H9 (cell line): ENCODE data around the gene KCNH1. TPM values are rescaled to one million over a fixed set of nuclear protein-coding genes. Genes with fewer than 3 reads are reported as not detected.

Experiments
- DNase-seq: peaks from one replicate; pipeline ENCODE4 v3.0.0-alpha.2; 2017
- H2AFZ ChIP-seq: one replicate; pipeline ENCODE4 v1.6.1; 2013; ENCODE audit warnings: mild to moderate bottlenecking, low read length, control low read depth, moderate library complexity
- H2AK5ac ChIP-seq: 2 replicates; pipeline ENCODE4 v1.6.1; 2013; ENCODE audit warnings: low read length, control low read depth, mixed read lengths; ENCODE audit not compliant: insufficient read length
- H2BK120ac ChIP-seq: one replicate; pipeline ENCODE4 v1.6.1; 2013; ENCODE audit warnings: low read depth, mild to moderate bottlenecking, low read length, control low read depth, inconsistent platforms; ENCODE audit not compliant: poor library complexity, severe bottlenecking
- H2BK12ac ChIP-seq: 2 replicates; pipeline ENCODE4 v1.6.1; 2013; ENCODE audit warnings: low read length, control low read depth, mixed read lengths, low read depth; ENCODE audit not compliant: insufficient read length
- H2BK15ac ChIP-seq: 2 replicates; pipeline ENCODE4 v1.6.1; 2013; ENCODE audit warnings: low read depth, low read length, control low read depth
- H2BK20ac ChIP-seq: one replicate; pipeline ENCODE4 v1.6.1; 2013; ENCODE audit warnings: low read depth, mild to moderate bottlenecking, low read length, control low read depth, inconsistent platforms; ENCODE audit not compliant: poor library complexity, severe bottlenecking
- H2BK5ac ChIP-seq: 2 replicates; pipeline ENCODE4 v1.6.1; 2013; ENCODE audit warnings: low read length, control low read depth, mixed read lengths; ENCODE audit not compliant: insufficient read length
- H3K14ac ChIP-seq: 2 replicates; pipeline ENCODE4 v1.6.1; 2013; ENCODE audit warnings: low read length, control low read depth; ENCODE audit not compliant: insufficient read depth
- H3K18ac ChIP-seq: 2 replicates; pipeline ENCODE4 v1.6.1; 2013; ENCODE audit warnings: low read depth, mild to moderate bottlenecking, mixed read lengths, low read length, control low read depth; ENCODE audit not compliant: insufficient read length
- H3K23ac ChIP-seq: 2 replicates; pipeline ENCODE4 v1.6.1; 2013; ENCODE audit warnings: low read length, control low read depth, mixed read lengths, low read depth; ENCODE audit not compliant: insufficient read length
- H3K23me2 ChIP-seq: 2 replicates; pipeline ENCODE4 v1.6.1; 2013; ENCODE audit warnings: low read depth, mild to moderate bottlenecking, mixed read lengths, low read length, control low read depth; ENCODE audit not compliant: insufficient read length, poor library complexity, severe bottlenecking
- H3K27ac ChIP-seq: 2 replicates; pipeline ENCODE4 v1.5.1; 2013; ENCODE audit warnings: low read length, control low read depth, mixed read lengths, low read depth; ENCODE audit not compliant: insufficient read length
- H3K27me3 ChIP-seq: 2 replicates; pipeline ENCODE4 v1.6.1; 2013; ENCODE audit warnings: low read length, control low read depth, inconsistent platforms; ENCODE audit not compliant: insufficient read depth
- H3K4ac ChIP-seq: 2 replicates; pipeline ENCODE4 v1.6.1; 2013; ENCODE audit warnings: low read depth, mild to moderate bottlenecking, control low read depth, inconsistent platforms, low read length, moderate library complexity
- H3K4me1 ChIP-seq: 2 replicates; pipeline ENCODE4 v1.6.1; 2013; ENCODE audit warnings: low read length, control low read depth, inconsistent platforms; ENCODE audit not compliant: insufficient read depth
- H3K4me2 ChIP-seq: 2 replicates; pipeline ENCODE4 v1.6.1; 2013; ENCODE audit warnings: low read length, control low read depth, mixed read lengths; ENCODE audit not compliant: insufficient read length, insufficient read depth
- H3K56ac ChIP-seq: 2 replicates; pipeline ENCODE4 v1.6.1; 2013; ENCODE audit warnings: low read depth, mild to moderate bottlenecking, mixed read lengths, low read length, control low read depth; ENCODE audit not compliant: insufficient read length
- H3K79me1 ChIP-seq: 2 replicates; pipeline ENCODE4 v1.6.1; 2013; ENCODE audit warnings: low read depth, mild to moderate bottlenecking, moderate library complexity, low read length, control low read depth, inconsistent platforms; ENCODE audit not compliant: insufficient read depth, poor library complexity, severe bottlenecking
- H3K79me2 ChIP-seq: 2 replicates; pipeline ENCODE4 v1.6.1; 2013; ENCODE audit warnings: low read length, control low read depth, inconsistent platforms; ENCODE audit not compliant: insufficient read depth
- H3K9ac ChIP-seq: 2 replicates; pipeline ENCODE4 v1.6.1; 2013; ENCODE audit warnings: low read length, control low read depth, mixed read lengths; ENCODE audit not compliant: insufficient read length; ENCODE audit errors: extremely low read depth
- H3K9me3 ChIP-seq: one replicate; pipeline ENCODE4 v1.6.1; 2013; ENCODE audit warnings: low read depth, low read length, inconsistent platforms; ENCODE audit not compliant: control insufficient read depth
- H3T11ph ChIP-seq: one replicate; pipeline ENCODE4 v1.6.1; 2013; ENCODE audit warnings: mild to moderate bottlenecking, low read length, control low read depth, inconsistent platforms
- H4K20me1 ChIP-seq: one replicate; pipeline ENCODE4 v1.6.1; 2013; ENCODE audit not compliant: control insufficient read depth, insufficient read length, insufficient read depth
- H4K5ac ChIP-seq: 2 replicates; pipeline ENCODE4 v1.6.1; 2013; ENCODE audit warnings: low read depth, mild to moderate bottlenecking, mixed read lengths, low read length, control low read depth; ENCODE audit not compliant: insufficient read length
- H4K8ac ChIP-seq: replicated peaks from 2 replicates; pipeline ENCODE4 v1.6.1; 2013; ENCODE audit warnings: low read length, control low read depth, mixed read lengths, low read depth; ENCODE audit not compliant: insufficient read length
- H4K91ac ChIP-seq: 2 replicates; pipeline ENCODE4 v1.6.1; 2013; ENCODE audit warnings: low read depth, mild to moderate bottlenecking, moderate library complexity, mixed read lengths, low read length, control low read depth; ENCODE audit not compliant: insufficient read length
- H3K27ac Mint-ChIP-seq, 3 experiments: 2 replicates in 2 of 3; 3 replicates in 1 of 3; pipeline ENCODE4 v1.8.0; 2020 to 2021; ENCODE audit warnings: mixed read lengths in 3 of 3, mild to moderate bottlenecking in 1 of 3, moderate library complexity in 1 of 3
- H3K27me3 Mint-ChIP-seq: 2 replicates; pipeline ENCODE4 v1.8.0; 2021; ENCODE audit warnings: low read depth, mild to moderate bottlenecking, moderate library complexity, mixed read lengths
- H3K36me3 Mint-ChIP-seq, 3 experiments: 2 replicates in 2 of 3; 3 replicates in 1 of 3; pipeline ENCODE4 v1.8.0; 2020 to 2021; ENCODE audit warnings: low read depth in 3 of 3, mixed read lengths in 3 of 3; ENCODE audit not compliant: insufficient read depth in 1 of 3
- H3K4me1 Mint-ChIP-seq, 2 experiments: 2 replicates each; pipeline ENCODE4 v1.8.0; 2020; ENCODE audit warnings: mixed read lengths in 2 of 2
- H3K4me3 Mint-ChIP-seq, 2 experiments: 2 replicates in 1 of 2; 3 replicates in 1 of 2; pipeline ENCODE4 v1.8.0; 2020 to 2021; ENCODE audit warnings: mild to moderate bottlenecking in 2 of 2, mixed read lengths in 2 of 2, moderate library complexity in 1 of 2
- H3K9me3 Mint-ChIP-seq, 2 experiments: 2 replicates in 1 of 2; 3 replicates in 1 of 2; pipeline ENCODE4 v1.8.0; 2020; ENCODE audit warnings: mild to moderate bottlenecking in 2 of 2, mixed read lengths in 2 of 2, moderate library complexity in 1 of 2
- total RNA-seq: library from RNA; stranded (reverse); gene quantifications from 2 replicates; pipeline ENCODE4 v1.2.1, GENCODE V29; 2021
- TF ChIP-seq, protein P1 (sequence below): fragments of 200-600 bp; sonication (generic); conservative IDR thresholded peaks from 3 replicates; pipeline ENCODE4 v1.8.0; 2021; ENCODE audit warnings: antibody characterized with exemption, mild to moderate bottlenecking

KCNH1 gene
- total RNA-seq, 1 experiment from 2014 or later, result 0.11 TPM

DNA sequence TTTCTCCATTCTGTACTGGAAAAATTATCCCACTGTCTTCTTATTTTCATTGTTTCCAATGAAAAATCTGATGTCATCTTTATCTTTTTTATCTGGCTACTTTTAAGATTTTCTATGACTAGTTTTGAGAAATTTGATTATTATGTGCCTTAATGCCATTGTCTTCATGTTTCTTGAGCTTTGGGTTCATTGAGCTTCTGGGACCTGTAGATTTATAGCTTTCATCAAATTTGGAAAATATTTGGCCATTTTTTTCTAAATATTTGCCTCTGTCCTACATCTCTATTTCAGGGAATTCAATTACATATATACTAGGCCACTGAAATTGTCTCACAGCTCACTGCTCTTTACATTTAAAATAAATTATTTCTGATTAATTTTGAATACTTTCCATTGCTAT, 38.7 kb upstream of the KCNH1 start:
- no peak overlapping the region for H2AFZ ChIP-seq
- H3K9me3 Mint-ChIP-seq, result peaks cover 31 to 42% of the 10 kb centered on the region in 2 experiments
- H4K91ac ChIP-seq, result no peak overlapping the region
- H3K27me3 ChIP-seq, result no peaks in the 10 kb centered on the region
- no peak overlapping the region for H3K27ac ChIP-seq
- H2BK120ac ChIP-seq, result no peak overlapping the region
- peaks cover 14 to 19% of the 10 kb centered on the region in 2 experiments for H3K4me1 Mint-ChIP-seq
- no peak overlapping the region for H3K4me3 Mint-ChIP-seq
- no peaks in the 10 kb centered on the region for H3K79me1 ChIP-seq
- no peak overlapping the region for H2BK15ac ChIP-seq
- H3K27me3 Mint-ChIP-seq, result peaks cover 2% of the 10 kb centered on the region
- H3K4me2 ChIP-seq, result no peak overlapping the region
- no peaks in the 10 kb centered on the region for H3K23me2 ChIP-seq
- H3K27ac Mint-ChIP-seq, result no peak overlapping the region
- H3K9ac ChIP-seq, result no peak overlapping the region
- H3K36me3 Mint-ChIP-seq, result peaks cover 9 to 27% (median 20%) of the 10 kb centered on the region in 3 experiments; a peak in 6 of 7 replicates
- no peak overlapping the region for H3K14ac ChIP-seq
- H2BK20ac ChIP-seq, result no peak overlapping the region
- H3K4ac ChIP-seq, result no peak overlapping the region
- TF ChIP-seq, protein P1, sequence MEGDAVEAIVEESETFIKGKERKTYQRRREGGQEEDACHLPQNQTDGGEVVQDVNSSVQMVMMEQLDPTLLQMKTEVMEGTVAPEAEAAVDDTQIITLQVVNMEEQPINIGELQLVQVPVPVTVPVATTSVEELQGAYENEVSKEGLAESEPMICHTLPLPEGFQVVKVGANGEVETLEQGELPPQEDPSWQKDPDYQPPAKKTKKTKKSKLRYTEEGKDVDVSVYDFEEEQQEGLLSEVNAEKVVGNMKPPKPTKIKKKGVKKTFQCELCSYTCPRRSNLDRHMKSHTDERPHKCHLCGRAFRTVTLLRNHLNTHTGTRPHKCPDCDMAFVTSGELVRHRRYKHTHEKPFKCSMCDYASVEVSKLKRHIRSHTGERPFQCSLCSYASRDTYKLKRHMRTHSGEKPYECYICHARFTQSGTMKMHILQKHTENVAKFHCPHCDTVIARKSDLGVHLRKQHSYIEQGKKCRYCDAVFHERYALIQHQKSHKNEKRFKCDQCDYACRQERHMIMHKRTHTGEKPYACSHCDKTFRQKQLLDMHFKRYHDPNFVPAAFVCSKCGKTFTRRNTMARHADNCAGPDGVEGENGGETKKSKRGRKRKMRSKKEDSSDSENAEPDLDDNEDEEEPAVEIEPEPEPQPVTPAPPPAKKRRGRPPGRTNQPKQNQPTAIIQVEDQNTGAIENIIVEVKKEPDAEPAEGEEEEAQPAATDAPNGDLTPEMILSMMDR, result no peak
- no peak overlapping the region for H3K23ac ChIP-seq
- no peak overlapping the region for H3K56ac ChIP-seq
- DNase-seq, result no peak
- H3T11ph ChIP-seq, result no peak overlapping the region
- peaks cover 15% of the 10 kb centered on the region for H3K9me3 ChIP-seq
- H4K20me1 ChIP-seq, result no peaks in the 10 kb centered on the region
- H3K18ac ChIP-seq, result no peak overlapping the region
- H4K8ac ChIP-seq, result no peak overlapping the region
- peaks cover 6% of the 10 kb centered on the region; the same call in 1 of the 2 replicates for H3K4me1 ChIP-seq
- no peaks in the 10 kb centered on the region for H3K79me2 ChIP-seq
- H4K5ac ChIP-seq, result no peak overlapping the region
- H2BK5ac ChIP-seq, result no peak overlapping the region
- H2AK5ac ChIP-seq, result no peak overlapping the region
- no peak overlapping the region for H2BK12ac ChIP-seq
